Keratinocyte (primary cell): ENCODE results near the gene HDLBP. TPM values are rescaled to one million over a fixed set of nuclear protein-coding genes. Genes with fewer than 3 reads are reported as not detected.

ENCODE experiments used
- DNase-seq: peaks from one replicate; pipeline ENCODE4 v3.0.0-alpha.2; 2011; ENCODE audit warnings: low read depth, missing footprints, low spot score
- FAIRE-seq: peaks from 2 replicates; lab custom pipeline; 2011; peaks lifted over from hg19 to GRCh38; lab: Jason Lieb, UNC
- H2AFZ ChIP-seq: 2 replicates; pipeline ENCODE4 v1.6.0; 2012; ENCODE audit warnings: low read length, control low read depth, inconsistent platforms; ENCODE audit not compliant: control insufficient read depth
- H3K27ac ChIP-seq: 2 replicates; pipeline ENCODE4 v1.5.1; 2011; ENCODE audit warnings: low read length; ENCODE audit not compliant: control insufficient read depth, insufficient read depth
- H3K27me3 ChIP-seq: 3 replicates; pipeline ENCODE4 v1.6.0; 2011; ENCODE audit warnings: low read length; ENCODE audit not compliant: control insufficient read depth, insufficient read depth; ENCODE audit errors: extremely low read depth
- H3K36me3 ChIP-seq, 2 experiments: 2 replicates in 1 of 2; 3 replicates in 1 of 2; pipeline ENCODE4 v1.5.1; 2011; ENCODE audit warnings: low read length in 2 of 2, mild to moderate bottlenecking in 1 of 2; ENCODE audit not compliant: control insufficient read depth in 2 of 2, insufficient read depth in 2 of 2; ENCODE audit errors: extremely low read depth in 1 of 2
- H3K4me1 ChIP-seq: 3 replicates; pipeline ENCODE4 v1.5.1; 2011; ENCODE audit warnings: low read length; ENCODE audit not compliant: control insufficient read depth, insufficient read depth; ENCODE audit errors: extremely low read depth
- H3K4me2 ChIP-seq: 3 replicates; pipeline ENCODE4 v1.6.0; 2011; ENCODE audit warnings: low read depth, low read length; ENCODE audit not compliant: control insufficient read depth, insufficient read depth; ENCODE audit errors: extremely low read depth
- H3K4me3 ChIP-seq, 3 experiments: fragments of 200-600 bp in 1 of 3; sonication (generic) in 1 of 3; 2 replicates in 2 of 3; 3 replicates in 1 of 3; pipeline ENCODE4 v1.5.1; 2011 to 2016; ENCODE audit warnings: low read length in 3 of 3, mild to moderate bottlenecking in 3 of 3, control low read depth in 2 of 3, inconsistent platforms in 1 of 3, low read depth in 1 of 3, mixed read lengths in 1 of 3, mixed run types in 1 of 3, moderate library complexity in 1 of 3; ENCODE audit not compliant: control insufficient read depth in 2 of 3, insufficient read depth in 2 of 3; ENCODE audit errors: extremely low read depth in 1 of 3
- H3K79me2 ChIP-seq: 2 replicates; pipeline ENCODE4 v1.6.0; 2012; ENCODE audit warnings: low read length; ENCODE audit not compliant: control insufficient read depth, insufficient read depth
- H3K9ac ChIP-seq: 3 replicates; pipeline ENCODE4 v1.6.0; 2011; ENCODE audit warnings: low read length; ENCODE audit not compliant: control insufficient read depth, insufficient read depth; ENCODE audit errors: extremely low read depth
- H3K9me1 ChIP-seq: 3 replicates; pipeline ENCODE4 v1.6.0; 2011; ENCODE audit warnings: low read length; ENCODE audit not compliant: control insufficient read depth, insufficient read depth; ENCODE audit errors: extremely low read depth
- H3K9me3 ChIP-seq: 2 replicates; pipeline ENCODE4 v1.5.1; 2012; ENCODE audit warnings: low read depth, low read length; ENCODE audit not compliant: control insufficient read depth
- H4K20me1 ChIP-seq: 3 replicates; pipeline ENCODE4 v1.6.0; 2011; ENCODE audit warnings: low read length; ENCODE audit not compliant: control insufficient read depth, insufficient read depth; ENCODE audit errors: extremely low read depth
- EZH2 ChIP-seq: IDR thresholded peaks from one replicate; pipeline ENCODE4 v1.6.1; 2012; ENCODE audit warnings: inconsistent platforms, mild to moderate bottlenecking, low read length, moderate library complexity
- dilution Hi-C: fragments of 300-500 bp; cut with MboI; formaldehyde crosslinking; loops from one replicate; pipeline ENCODE4 v1.7.0; 2020; ENCODE audit warnings: low sequenced_read_pairs; ENCODE audit not compliant: extremely low pct_ligation_motif_present
- polyA plus RNA-seq, 5 experiments: library from polyadenylated mRNA; depleted of rRNA in 3 of 5; stranded (reverse) in 3 of 5; stranded (forward) in 1 of 5; unstranded in 1 of 5; fragments of >200 nt; gene quantifications; 1 replicate in 1 of 5; 2 replicates in 3 of 5; 3 replicates in 1 of 5; pipeline versions ENCODE4 v1.2.1 to v1.2.3, GENCODE V29; 2011 to 2012; ENCODE audit warnings: missing spikeins in 2 of 5, low read depth in 1 of 5, low replicate concordance in 1 of 5
- TF ChIP-seq, protein P1 (sequence below), 3 experiments: IDR thresholded peaks in 1 of 3; conservative IDR thresholded peaks in 1 of 3; optimal IDR thresholded peaks in 1 of 3; 2 replicates in 2 of 3; 3 replicates in 1 of 3; pipeline versions ENCODE3 to v1.5.1; 2011; ENCODE audit warnings: low read length in 3 of 3, mild to moderate bottlenecking in 3 of 3, moderate library complexity in 2 of 3, control low read depth in 1 of 3, inconsistent platforms in 1 of 3; ENCODE audit not compliant: insufficient read depth in 2 of 3; ENCODE audit errors: extremely low read depth in 1 of 3

HDLBP gene
- polyA plus RNA-seq, 1 donor (not counting 4 experiments of a cell fraction or from before 2014, with no cell fraction given) = 289 TPM

- Histone ChIP-seq H3K4me1 (no peaks in the 10 kb centered on the region), H3K4me3 (no peak overlapping the region), H3K9ac (no peak overlapping the region), H3K36me3 (no peaks in the 10 kb centered on the region), H2AFZ (no peak overlapping the region), H3K27me3 (peaks cover 3% of the 10 kb centered on the region), H3K79me2 (no peaks in the 10 kb centered on the region), H3K9me3 (no peaks in the 10 kb centered on the region), H3K9me1 (no peaks in the 10 kb centered on the region), H3K27ac (no peak overlapping the region), H4K20me1 (no peaks in the 10 kb centered on the region), H3K4me2 (no peak overlapping the region)
- TF ChIP-seq, protein P1, sequence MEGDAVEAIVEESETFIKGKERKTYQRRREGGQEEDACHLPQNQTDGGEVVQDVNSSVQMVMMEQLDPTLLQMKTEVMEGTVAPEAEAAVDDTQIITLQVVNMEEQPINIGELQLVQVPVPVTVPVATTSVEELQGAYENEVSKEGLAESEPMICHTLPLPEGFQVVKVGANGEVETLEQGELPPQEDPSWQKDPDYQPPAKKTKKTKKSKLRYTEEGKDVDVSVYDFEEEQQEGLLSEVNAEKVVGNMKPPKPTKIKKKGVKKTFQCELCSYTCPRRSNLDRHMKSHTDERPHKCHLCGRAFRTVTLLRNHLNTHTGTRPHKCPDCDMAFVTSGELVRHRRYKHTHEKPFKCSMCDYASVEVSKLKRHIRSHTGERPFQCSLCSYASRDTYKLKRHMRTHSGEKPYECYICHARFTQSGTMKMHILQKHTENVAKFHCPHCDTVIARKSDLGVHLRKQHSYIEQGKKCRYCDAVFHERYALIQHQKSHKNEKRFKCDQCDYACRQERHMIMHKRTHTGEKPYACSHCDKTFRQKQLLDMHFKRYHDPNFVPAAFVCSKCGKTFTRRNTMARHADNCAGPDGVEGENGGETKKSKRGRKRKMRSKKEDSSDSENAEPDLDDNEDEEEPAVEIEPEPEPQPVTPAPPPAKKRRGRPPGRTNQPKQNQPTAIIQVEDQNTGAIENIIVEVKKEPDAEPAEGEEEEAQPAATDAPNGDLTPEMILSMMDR (optimal IDR thresholded peaks at IDR 0.05 in 1 of 3, IDR thresholded peaks at IDR 0.05 in 1 of 3, conservative IDR thresholded peaks at IDR 0.05 in 1 of 3; ENCODE audit: extremely low read depth in 1 of 3, insufficient read depth in 2 of 3, low read length in 3 of 3) = no peak
- TF ChIP-seq EZH2 = no peak
- no peak for FAIRE-seq
- DNase-seq = no peak
- dilution Hi-C loops = no loop called here
Observed at GRCh38 chr2:241200822-241201395, 114.6 kb downstream of the HDLBP start.

- H4K20me1 ChIP-seq = no peaks in the 10 kb centered on the region
- dilution Hi-C loops = no loop called here
- H3K9me3 ChIP-seq = no peaks in the 10 kb centered on the region
- no peaks in the 10 kb centered on the region for H3K9me1 ChIP-seq
- TF ChIP-seq EZH2 = no peak
- TF ChIP-seq, protein P1 (optimal IDR thresholded peaks at IDR 0.05 in 1 of 3, IDR thresholded peaks at IDR 0.05 in 1 of 3, conservative IDR thresholded peaks at IDR 0.05 in 1 of 3; ENCODE audit: extremely low read depth in 1 of 3, insufficient read depth in 2 of 3, low read length in 3 of 3) = no peak
- H3K4me1 ChIP-seq = no peaks in the 10 kb centered on the region
- H3K36me3 ChIP-seq = no peaks in the 10 kb centered on the region
- no peak overlapping the region for H3K9ac ChIP-seq
- no peak overlapping the region for H3K4me3 ChIP-seq
- no peak overlapping the region for H3K4me2 ChIP-seq
- no peak overlapping the region for H3K27ac ChIP-seq
- DNase-seq (no peak), FAIRE-seq (no peak)
- H2AFZ ChIP-seq = no peak overlapping the region
- peaks cover 9% of the 10 kb centered on the region for H3K27me3 ChIP-seq
- H3K79me2 ChIP-seq = no peaks in the 10 kb centered on the region
Observed at GRCh38 chr2:241199897-241200821, 115.3 kb downstream of the HDLBP start.
